ENCODE data around the gene DGKI. TPM values are rescaled to one million over a fixed set of nuclear protein-coding genes. Genes with fewer than 3 reads are reported as not detected.

DGKI gene
- total RNA-seq, 1 experiment from 2014 or later, result 0.55 TPM

GRCh38 chr7:137734221-137734620 lies 112.6 kb downstream of the DGKI start:
- H3K9me3 ChIP-seq (ENCODE audit: control insufficient read depth, low read depth, low read length), result no peaks in the 10 kb centered on the region
- no peak overlapping the region for H3T11ph ChIP-seq (ENCODE audit: low read length)
- H3K79me1 ChIP-seq (ENCODE audit: insufficient read depth, low read depth, low read length, poor library complexity, severe bottlenecking), result no peaks in the 10 kb centered on the region
- H3K23me2 ChIP-seq (ENCODE audit: insufficient read length, low read depth, low read length, poor library complexity, severe bottlenecking), result no peaks in the 10 kb centered on the region
- Mint-ChIP-seq H3K36me3 (ENCODE audit: insufficient read depth in 1 of 3, low read depth in 3 of 3) (no peaks in the 10 kb centered on the region), H3K27me3 (ENCODE audit: low read depth) (no peaks in the 10 kb centered on the region), H3K27ac (no peak overlapping the region), H3K4me1 (peaks cover 0 to 4% of the 10 kb centered on the region in 2 experiments; a peak in 1 of 4 replicates), H3K9me3 (no peaks in the 10 kb centered on the region), H3K4me3 (no peak overlapping the region)
- H2BK120ac ChIP-seq (ENCODE audit: low read depth, low read length, poor library complexity, severe bottlenecking), result no peak overlapping the region
- no peak overlapping the region for H2AK5ac ChIP-seq (ENCODE audit: insufficient read length, low read length)
- no peak for TF ChIP-seq CTCF (conservative IDR thresholded peaks at IDR 0.05)
- no CpG with 5 or more reads among the region's 5 CpGs for whole genome bisulfite sequencing (ENCODE audit: extremely low coverage, insufficient read length, low lambda C conversion rate)
- no peak overlapping the region for H3K18ac ChIP-seq (ENCODE audit: insufficient read length, low read depth, low read length)
- no peak overlapping the region for H2AFZ ChIP-seq (ENCODE audit: low read length)
- H3K56ac ChIP-seq (ENCODE audit: insufficient read length, low read depth, low read length), result no peak overlapping the region
- no peak overlapping the region for H4K8ac ChIP-seq (replicated peaks; ENCODE audit: insufficient read length, low read depth, low read length)
- no peaks in the 10 kb centered on the region for H4K20me1 ChIP-seq (ENCODE audit: control insufficient read depth, insufficient read depth, insufficient read length)
- no peak overlapping the region for H3K9ac ChIP-seq (ENCODE audit: extremely low read depth, insufficient read length, low read length)
- no peaks in the 10 kb centered on the region for H3K79me2 ChIP-seq (ENCODE audit: insufficient read depth, low read length)
- H2BK5ac ChIP-seq (ENCODE audit: insufficient read length, low read length), result no peak overlapping the region
- H3K4me1 ChIP-seq (ENCODE audit: insufficient read depth, low read length), result no peaks in the 10 kb centered on the region
- no peaks in the 10 kb centered on the region for H3K27me3 ChIP-seq (ENCODE audit: insufficient read depth, low read length)
- no peak overlapping the region for H2BK20ac ChIP-seq (ENCODE audit: low read depth, low read length, poor library complexity, severe bottlenecking)
- no peak for DNase-seq
- H3K23ac ChIP-seq (ENCODE audit: insufficient read length, low read depth, low read length), result no peak overlapping the region
- H3K27ac ChIP-seq (ENCODE audit: insufficient read length, low read depth, low read length), result no peak overlapping the region
- H3K4ac ChIP-seq (ENCODE audit: low read depth, low read length), result no peak overlapping the region
- no peak overlapping the region for H3K4me2 ChIP-seq (ENCODE audit: insufficient read depth, insufficient read length, low read length)
- H4K91ac ChIP-seq (ENCODE audit: insufficient read length, low read depth, low read length), result no peak overlapping the region
- H2BK15ac ChIP-seq (ENCODE audit: low read depth, low read length), result no peak overlapping the region
- H3K14ac ChIP-seq (ENCODE audit: insufficient read depth, low read length), result no peak overlapping the region
- H2BK12ac ChIP-seq (ENCODE audit: insufficient read length, low read depth, low read length), result no peak overlapping the region
- H4K5ac ChIP-seq (ENCODE audit: insufficient read length, low read depth, low read length), result no peak overlapping the region
